GM23248 (cell line): ENCODE measurements around the gene ZBTB49.

Experiments
- EZH2 ChIP-seq: fragments of 200-600 bp; sonication (generic); IDR thresholded peaks from 2 replicates; pipeline ENCODE4 v1.6.1; 2018; ENCODE audit warnings: antibody characterized with exemption, mild to moderate bottlenecking; ENCODE audit not compliant: insufficient read depth, poor library complexity, severe bottlenecking
- EZH2phosphoT487 ChIP-seq: fragments of 200-600 bp; sonication (generic); IDR thresholded peaks from 2 replicates; pipeline ENCODE4 v1.6.1; 2018; ENCODE audit warnings: antibody characterized with exemption, moderate library complexity, mild to moderate bottlenecking, low read depth; ENCODE audit not compliant: insufficient read depth

DNA sequence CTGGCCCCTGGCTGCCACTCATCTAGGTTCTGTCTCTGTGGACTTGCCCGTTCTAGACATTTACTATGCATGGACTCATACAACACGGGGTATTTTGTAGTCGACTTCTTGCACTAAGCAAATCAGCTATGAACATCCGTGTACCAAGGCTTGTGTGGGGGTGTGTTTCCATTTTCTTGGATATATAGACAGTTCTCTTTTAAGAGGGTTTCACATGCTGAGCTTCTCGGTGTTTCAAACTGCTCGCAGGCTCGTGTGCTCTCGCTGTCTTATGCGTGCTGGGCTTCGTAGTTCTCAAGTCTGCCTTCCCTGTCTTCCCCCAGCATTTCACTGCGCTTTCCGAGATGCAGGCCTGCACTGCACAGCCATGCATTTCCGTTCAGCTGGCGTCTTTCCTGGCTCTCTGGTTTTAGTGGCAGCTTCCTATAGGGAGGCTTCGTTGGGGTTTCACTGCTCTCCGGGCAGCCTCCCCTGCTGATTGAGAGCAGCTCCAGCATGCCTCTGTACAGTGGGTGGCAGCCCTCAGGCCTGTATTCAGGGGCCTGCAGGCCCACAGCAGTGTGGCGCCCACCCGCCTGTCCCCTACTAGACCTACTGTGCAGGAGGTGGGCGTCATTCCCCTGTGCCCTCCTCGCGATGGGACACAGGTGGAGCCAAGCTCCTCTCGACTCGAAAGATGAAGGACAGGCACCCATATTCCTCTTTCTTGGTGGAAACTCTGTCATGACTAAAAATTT, 27.6 kb downstream of the ZBTB49 start:
- TF ChIP-seq EZH2phosphoT487 (no peak), EZH2 (no peak)
